HG02840 (cell line): ENCODE results near the gene GALNT10.
A peak's percentile ranks its signal among the peaks of the same experiment; 100 is the strongest.

Experiments used
- ATAC-seq: cut with Tn5 transposase; IDR thresholded peaks from one replicate; pipeline ENCODE4 v1.9.1; 2021; ENCODE audit warnings: mild to moderate bottlenecking, moderate library complexity, moderate number of reproducible peaks; ENCODE audit not compliant: unreplicated experiment, low FRiP score

Gene GALNT10

DNA sequence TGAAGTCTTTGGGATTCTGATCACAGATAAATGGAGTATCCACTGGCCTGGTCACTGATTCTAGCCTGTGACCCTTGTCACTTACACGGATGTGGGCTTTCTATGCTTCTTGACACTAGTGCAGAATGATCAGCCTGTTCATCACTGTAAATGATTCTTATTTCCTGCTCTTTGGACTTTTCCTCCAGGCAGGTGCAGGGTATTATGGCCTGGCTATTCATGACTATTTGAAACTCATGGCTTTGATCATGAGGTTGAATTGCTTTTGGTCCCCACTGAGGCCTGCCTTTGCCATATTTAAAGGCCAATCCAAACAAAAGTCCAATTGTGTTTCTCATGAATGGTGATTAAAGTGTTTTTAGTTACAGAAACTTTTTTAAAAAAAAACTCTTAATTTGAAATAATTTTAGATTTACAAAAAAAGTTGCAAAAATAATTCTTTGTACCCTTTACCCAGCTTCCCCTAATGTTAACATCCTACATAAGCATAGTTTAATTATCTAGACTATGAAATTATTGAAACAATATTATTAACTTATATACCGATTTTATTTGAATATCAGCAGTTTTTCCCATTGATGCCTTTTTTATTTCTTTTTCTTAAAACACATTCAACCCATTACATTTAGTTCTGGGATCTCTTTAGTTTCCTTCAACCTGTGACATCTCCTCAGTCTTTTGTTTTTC, 68.1 kb downstream of the GALNT10 start:
- ATAC-seq = no peak

DNA sequence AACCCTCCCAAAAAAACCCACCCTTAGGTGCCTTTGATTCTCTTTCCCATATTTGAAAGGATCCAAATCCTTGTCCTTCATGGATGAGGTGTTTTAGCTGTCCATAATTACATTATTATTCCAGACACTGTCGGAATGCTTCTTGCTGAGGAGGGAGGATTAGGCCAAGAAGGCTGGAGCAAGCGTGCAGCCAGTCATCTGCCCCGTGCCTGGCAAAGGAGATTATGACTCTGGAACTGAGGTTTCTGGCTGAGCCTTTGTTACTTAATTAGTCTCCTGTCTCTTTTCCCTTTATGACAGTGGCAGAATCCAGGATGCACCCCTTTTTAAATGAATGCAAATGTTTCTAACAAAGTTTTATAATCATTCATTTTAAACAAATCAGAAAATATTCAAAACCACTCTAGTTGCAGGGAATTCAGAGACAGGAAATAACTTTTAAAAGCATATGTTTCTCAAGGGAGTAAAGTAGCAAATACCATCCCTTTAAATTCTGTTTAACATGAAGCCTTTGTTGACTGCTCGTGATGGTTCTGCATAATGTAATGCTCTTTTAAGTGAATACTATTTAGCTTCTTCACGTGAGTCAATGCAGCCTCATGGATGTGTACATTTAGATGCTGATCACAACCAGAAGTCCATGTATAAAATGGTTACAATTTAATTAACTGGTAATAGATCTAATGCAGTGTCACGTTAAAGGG, 69.8 kb downstream of the GALNT10 start:
- no peak for ATAC-seq

DNA sequence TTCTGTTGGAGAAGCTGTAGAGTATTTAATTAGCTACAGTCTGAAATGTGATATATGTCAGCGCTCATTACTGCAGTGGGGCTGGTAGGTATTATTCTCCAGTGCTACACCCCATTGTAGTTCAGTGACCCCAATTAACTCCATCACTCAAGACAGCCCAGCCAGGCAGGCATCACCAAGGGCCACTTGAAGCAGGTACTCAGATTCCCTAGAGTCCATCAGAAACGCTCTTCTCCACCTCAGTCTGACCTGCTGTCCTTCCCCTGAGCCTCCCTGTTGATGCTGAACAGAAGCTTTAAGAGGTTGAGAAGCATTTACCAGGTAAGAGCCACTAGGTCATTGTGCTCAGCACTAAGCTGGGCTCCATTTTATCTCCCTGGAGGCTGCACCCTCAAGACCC, 71.8 kb downstream of the GALNT10 start:
- ATAC-seq = no peak

DNA sequence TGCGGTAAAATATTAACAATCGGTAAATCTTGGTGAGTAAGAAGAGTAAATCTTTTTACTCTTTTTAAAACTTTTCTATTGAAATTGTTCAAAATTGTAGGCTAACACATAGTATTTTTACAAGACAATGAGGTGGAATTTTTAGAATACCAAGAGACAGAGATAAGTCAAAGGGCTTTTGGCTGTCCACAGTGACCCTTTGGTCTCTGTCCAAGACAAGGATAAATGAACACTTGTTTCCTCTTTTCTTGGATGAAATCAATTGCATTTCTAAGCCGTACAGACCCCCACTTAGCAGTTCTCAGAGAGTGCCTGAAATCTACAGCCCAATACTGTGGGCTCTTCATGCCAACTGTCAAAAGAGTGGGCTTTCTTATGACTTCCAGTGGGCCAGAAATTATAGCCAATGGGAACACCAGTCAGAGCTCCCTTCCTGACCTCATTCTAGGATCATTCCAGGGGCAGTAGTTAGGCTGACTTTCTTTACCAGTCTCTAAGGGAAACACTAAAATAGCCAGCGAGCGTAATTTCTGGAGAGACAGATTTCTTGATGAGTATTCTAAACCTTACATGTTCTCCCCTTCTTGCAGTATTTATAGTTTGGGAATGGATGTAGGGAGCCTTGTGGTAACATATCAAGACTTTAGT, 74.1 kb downstream of the GALNT10 start:
- no peak for ATAC-seq

DNA sequence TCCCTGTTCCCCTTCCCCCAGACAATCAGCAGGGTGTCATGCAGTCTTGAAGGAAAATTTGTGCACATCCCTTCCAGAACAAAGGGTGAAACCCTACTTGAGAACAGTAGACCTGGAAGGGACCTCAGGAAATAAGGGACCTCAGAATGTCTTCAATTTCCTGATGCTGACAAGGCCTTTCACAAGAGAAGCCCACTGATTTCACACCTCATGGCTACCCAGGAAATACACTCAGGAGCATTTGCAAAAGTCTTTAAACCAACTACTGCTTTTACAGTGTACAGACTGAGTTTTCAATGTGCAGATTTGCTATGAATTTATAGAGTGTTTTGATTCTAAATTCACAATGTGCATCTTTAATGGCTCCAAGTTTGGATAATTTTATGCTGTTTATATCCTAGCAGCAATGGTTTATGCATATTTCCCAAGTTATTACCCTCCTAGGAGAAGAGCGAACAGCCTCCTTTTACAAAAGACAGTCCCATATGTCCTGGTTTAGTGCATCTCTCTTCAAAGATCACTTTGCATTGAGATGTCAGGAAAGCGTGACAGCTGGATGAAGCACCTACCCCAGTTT, 74.8 kb downstream of the GALNT10 start:
- ATAC-seq = no peak

DNA sequence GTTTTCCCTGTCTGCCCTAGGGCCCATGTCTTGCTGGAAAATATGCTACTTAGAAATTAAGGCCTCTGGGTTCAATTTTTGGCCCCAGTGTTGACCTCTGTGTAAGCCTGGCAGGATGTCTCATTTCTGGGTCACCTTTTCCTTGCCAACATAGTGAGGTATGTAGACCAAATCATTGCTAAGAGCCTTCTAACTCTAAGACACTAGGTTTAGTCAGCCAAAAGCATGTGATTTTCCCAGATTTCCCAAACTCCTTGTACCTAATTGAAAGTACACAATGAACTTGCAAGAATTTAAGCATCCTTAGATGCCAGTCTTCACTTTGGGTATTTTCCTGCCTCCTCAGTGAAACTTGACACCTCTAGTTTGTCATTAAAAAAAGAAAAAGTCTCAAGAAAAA, 77.0 kb downstream of the GALNT10 start:
- ATAC-seq = no peak

DNA sequence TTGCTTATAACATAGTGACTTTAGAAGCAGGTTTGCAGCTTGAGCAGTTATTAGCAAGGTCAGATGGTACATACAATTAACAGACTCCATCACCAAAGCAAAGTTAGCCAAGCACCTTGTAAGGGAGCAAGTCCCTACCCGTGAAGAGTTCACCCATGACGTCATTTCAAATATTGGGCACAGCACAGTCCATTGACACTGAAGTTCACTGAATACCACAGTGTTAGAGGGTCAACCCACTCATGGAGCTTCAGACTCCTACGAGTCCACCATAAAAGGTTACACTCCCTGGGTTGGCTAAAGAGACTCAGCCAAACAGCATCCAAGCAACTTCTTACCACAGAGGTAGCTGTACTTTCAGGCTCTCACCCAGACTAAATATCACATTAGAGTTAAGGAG, 77.5 kb downstream of the GALNT10 start:
- no peak for ATAC-seq

DNA sequence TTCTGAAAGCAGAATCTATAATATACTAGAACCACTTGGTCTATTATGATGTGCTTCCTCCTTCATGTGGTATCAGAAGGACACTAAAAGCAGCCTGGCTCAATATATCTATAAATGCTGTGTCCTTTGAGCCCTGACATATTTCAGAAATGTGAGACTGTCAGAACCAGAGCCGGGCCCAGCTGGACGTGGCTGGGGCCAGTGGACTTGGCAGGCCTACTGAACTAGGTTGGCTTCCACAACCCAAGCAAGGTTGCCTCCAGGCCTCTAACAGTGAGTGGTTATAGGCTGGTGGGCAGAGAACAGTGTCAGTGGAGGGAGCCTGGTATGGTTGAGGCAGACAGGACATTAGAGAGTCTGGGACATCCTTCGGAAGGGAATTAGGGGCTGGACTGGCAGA, 78.9 kb downstream of the GALNT10 start:
- no peak for ATAC-seq

DNA sequence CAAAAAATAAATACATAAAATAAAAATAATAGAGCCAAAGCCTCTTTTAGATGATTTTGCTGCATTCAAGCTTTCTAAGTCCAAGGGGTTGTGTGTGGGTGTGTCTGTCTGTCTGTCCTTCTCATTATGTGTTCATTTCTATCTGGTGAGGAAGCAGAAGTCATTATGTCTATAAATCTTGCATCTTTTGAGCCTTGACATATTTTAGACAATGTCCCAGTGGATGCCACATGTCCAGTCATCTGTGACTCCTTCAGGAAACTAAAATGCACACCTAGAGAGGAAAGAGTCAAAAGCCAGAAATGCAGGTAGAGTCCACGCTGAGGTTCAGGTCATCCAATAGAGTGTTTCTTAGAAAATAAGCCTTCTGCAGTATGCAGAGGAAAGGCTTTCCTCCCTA, 80.9 kb downstream of the GALNT10 start:
- ATAC-seq = no peak

DNA sequence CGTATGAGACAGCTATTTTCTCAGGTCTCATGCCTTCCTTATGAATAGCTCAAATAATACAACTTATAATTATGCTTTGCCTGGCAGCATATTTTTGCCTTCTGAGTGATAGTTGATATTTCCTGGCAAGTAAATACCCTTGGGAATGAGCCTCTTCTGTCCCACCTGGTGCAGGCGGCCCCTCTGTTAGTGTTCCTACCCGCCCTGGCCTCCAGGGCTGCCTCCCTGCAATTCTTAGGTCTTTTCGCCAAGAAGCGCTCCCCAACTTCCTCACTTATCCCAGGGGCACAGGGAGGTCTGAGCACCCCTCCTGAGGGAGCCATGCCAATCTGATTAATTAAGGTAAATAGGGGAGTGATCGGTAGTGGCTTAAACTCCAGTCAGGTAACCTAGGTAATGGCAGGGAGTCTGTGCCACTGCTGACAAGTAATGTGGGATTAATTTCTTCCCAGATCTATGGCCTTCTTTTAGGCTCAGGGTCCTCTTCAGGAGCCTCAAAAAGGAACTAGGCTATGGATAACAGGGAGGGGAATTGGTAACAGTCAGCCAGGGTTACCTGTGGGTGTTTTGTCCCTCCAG, 81.5 kb downstream of the GALNT10 start:
- no peak for ATAC-seq

DNA sequence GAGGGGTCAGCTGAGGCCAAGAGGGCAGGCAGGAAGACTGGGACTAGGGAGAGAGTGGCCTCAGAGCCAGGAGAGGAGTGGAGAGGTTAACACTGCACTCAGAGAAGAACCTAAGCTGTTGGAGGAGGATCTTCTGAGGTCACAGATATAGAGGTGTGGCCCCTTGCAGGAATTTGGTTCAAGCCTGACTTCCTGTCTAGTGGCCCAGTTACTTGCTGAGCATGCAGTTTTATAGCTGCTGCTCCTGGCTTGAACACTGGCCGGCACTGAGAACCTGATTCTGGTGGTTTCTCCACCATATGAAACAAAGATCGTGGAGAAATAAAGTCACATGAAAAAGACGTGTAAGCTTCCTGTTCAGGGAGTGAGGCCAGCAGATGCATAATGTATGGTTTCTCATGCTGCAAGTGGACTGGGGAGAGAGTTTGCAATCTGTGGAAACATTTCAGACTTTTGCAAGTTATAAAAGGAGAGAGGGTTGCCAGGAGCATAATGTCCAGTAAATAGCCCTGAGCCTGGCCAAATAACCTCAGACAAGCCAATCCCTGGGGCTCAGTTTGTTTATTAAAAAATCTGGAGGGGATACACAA, 82.6 kb downstream of the GALNT10 start:
- ATAC-seq = no peak

DNA sequence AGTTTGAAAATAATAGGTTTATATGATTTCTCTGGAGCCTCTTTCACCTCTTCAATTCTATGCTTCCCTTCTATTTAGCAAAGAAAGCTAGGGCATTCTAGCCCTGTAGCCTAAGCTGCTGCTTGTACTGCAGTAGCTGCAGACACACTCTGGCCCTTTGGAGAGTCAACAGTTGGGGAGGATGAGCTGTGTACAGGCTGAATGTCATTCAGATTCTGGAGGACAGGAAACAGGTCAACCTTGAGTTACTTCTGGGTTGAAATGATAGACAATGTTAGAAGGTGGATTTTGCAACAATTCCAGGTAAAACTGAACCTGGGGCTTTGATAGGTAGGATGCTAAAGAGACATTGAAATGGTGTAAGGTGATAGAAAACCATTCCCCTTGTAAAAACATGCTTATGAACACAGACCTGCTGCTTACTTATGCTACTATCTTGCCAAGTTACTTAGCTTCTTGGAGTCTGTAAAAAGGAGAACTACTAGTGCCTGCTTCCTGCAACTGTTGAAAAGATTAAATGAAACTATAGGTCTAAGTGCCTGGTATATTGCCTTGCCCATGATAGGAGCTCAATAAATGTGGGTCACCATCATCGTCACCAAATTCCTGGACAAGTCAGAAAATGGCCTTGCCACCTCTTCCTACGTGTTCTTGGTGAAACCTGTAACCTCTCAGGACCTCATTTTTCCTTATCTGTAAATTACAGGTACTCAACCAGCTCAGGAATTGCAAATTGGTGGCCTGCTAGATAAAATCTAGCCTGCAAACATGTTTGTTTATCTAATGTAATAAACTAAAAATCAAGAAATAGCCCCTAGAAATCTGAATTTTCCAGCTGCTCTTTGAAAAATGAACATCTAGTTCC, 83.7 kb downstream of the GALNT10 start:
- ATAC-seq = no peak

DNA sequence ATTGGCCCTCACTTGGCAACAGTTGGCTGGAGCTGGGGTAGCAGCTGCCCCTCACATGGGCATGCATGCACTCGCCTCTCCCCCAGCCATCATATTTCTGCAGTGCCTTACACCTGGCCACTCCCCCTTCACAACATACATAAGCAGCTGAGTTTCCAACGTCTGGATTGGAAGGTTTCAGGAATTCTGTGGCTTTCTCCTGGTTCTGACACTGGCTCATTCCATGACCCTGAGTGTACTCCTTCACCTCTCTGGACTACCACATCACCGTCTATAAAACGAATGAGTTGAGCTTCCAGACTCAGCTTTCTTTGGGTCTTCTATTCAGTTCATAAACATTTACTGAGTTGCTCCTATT, 84.3 kb downstream of the GALNT10 start:
- ATAC-seq = no peak

DNA sequence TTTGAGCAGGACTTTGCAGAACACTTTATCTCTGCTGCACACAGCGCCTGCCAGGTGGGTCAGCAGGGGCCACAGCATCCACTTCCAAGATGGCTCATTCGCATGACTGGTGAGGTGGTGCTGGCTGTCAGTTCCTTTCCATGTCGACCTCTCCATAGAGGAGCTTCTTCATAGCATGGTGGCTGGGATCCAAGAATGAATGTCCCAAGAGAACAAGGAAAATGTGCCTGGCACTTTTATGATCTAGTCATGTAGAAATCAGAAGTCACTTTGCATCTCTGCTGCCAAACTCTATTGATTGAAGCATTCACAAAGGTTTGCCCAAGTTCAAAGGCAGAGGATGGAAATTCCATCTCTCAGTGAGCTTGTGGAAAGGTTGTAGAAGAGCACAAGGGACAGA, 85.0 kb downstream of the GALNT10 start:
- no peak for ATAC-seq

DNA sequence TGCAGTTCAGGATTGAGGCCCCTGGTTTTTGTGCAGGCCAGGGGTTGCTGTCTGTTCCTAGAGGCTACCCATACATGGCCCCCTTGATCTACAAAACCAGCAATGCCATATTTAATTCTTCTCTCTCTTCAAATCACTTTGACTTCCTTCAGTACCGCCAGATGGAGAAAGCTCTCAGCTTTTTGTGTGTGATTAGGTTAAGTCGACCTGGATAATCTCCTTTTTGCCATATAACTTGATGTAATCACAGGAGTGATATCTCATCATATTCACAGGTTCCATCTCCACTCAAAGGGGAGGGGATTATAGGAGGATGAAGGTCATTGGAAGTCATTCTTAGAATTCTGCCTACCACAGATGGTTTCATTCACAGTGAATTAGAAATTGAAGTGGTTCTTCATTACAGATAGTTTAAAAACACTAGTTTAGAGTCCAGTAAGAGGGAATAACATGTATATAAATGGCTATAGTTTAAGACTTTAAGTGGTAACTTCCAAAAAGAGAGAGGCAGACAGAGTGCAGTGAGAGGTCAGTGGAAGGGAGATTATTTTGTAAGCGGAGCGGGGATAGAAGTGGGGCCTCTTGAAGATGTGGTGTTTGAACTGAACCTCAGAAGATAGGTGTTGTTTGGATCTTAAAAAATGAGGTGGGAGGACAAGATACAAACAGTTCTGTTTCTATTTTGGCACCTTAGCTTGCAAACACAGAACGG, 85.9 kb downstream of the GALNT10 start:
- ATAC-seq = no peak

DNA sequence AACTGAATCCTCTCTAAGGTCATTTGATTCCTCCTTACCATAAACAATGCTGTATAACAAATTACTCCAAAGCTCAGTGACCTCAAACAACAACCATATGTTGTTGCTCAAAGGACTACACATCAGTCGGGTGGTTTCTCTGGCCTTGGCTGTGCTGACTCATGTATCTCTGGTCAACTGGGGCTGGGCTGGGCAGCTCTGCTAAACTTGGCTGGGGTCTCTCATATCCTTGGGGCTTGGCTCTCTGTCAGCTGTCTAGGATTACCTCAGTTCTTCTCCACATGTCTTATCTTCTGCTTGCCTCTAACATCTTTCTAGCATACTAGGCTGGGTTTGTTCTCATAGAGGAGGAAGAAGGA, 86.4 kb downstream of the GALNT10 start:
- ATAC-seq = no peak

DNA sequence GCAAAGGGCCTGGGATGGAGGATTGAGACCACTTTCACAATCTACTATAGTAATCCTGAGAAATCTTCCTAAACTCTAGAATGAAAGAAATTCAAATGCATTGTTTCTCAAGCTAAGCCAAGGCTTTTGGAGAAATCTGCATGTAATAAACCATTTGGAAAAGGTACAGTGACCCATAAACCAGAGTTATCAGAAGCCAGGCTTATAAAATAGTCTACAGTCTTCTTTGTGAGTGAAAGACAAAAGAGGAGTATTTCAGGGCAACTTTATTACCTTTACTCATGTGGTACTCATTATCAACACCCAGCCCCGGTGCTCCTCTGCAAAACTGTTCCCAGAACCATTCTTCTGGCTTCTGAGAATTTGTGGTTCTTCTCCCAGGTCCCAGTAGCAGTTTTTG, 87.0 kb downstream of the GALNT10 start:
- ATAC-seq = no peak

DNA sequence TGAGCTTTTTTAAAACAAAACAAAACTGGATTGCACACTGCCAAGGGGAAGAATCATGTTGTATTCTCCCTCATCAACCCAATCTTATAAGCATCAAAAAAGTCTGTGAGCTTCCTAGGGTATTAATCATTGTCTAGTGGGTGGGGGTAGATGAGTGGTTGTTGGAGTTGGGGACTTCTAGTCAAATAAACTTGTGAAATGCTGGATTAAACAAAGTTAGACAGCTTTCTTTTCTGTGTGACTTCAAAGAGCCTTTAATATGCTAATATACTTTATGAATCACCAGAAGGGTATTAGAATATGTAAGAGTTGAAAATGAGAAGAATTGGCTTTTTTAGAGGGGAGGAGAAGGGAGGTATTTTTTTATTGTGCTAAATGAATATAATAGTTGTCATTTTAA, 87.7 kb downstream of the GALNT10 start:
- no peak for ATAC-seq

DNA sequence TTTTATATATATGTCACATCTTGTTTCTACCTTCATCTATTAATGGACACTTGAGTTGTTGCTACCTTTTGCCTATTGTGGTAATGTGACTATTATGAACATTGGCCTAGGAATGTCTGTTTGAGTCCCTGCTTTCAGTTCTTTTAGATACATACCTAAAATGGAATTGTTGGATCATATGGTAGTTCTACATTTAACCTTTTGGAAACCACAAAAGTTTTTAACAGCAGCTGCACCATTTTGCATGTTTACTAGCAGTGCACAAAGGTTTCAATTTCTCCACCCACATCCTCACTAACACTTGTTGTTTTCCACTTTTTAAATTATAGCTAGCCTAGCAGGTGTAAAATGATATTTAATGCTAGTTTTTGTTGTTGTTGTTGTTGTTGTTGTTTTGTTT, 88.4 kb downstream of the GALNT10 start:
- peak; percentile 65 for ATAC-seq
